Measurements from ENCODE around the gene OMP. TPM values are rescaled to one million over a fixed set of nuclear protein-coding genes. Genes with fewer than 3 reads are reported as not detected.

OMP gene
- total and polyA plus RNA-seq, 2 of the 13 experiments (the other 11 are each of a cell fraction or from before 2014, with no cell fraction given): not detected

DNA sequence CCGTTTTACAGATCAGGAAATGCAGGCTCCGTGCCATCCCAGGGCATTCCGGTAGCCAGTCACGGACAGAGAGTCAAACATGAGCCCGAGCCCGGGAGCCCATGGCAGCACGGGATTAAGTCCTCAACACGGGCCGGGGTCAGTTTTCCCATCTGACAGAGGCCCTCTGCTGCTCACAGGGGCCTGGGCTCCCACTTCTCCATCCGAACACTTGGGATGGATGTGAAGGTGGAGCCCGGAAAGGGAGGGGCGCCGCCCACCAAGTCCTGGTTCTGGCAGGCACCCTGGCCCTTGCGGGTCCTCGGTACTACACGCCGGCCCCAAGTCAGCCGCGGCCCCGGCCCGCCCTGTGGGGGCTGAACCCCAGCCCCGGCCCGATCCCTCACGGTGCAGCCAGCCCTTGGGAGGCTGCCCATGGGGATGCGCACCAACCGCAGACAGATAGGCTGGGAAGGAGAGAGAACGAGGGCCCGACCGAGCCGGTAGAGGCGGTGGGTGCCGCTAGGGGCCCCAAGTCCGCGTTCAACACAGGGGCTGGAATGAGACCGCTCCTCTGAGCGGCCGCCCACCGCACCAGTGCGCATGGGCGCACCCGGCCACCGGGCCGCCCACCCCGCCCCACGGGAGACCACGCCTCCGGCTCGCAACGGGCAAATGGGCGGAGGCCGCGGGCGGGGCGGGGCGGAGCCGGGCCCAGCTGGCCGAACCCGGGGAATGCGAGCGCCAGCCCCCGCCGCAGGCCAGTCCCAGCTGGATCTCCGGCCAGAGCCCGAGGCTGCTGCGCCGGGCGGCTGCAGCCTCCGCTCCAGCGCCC is 36.2 kb upstream of the OMP start, which contains the start of gene CAPN5 (continued):
- TF ChIP-seq ZSCAN9 (CRISPR knock-in tag; IDR thresholded peaks at IDR 0.05; ENCODE audit: borderline replicate concordance): no peak
- no peak for TF ChIP-seq LCORL (IDR thresholded peaks at IDR 0.05)
- peak; percentile 44; the same call in 1 of the 2 replicates for TF ChIP-seq LCORL (CRISPR knock-in tag; IDR thresholded peaks at IDR 0.05)
- no peak for TF ChIP-seq ZNF773 (CRISPR knock-in tag; IDR thresholded peaks at IDR 0.05; ENCODE audit: borderline replicate concordance)
- TF ChIP-seq SMYD3 (CRISPR knock-in tag; IDR thresholded peaks at IDR 0.05): peak; percentile 60; the same call in 1 of the 2 replicates
- no peak for TF ChIP-seq MAFG (CRISPR knock-in tag; IDR thresholded peaks at IDR 0.05)
- TF ChIP-seq EHMT2 (IDR thresholded peaks at IDR 0.05; ENCODE audit: borderline replicate concordance, low read depth, low read length): no peak
- peak; percentile 81; the same call in 1 of the 2 replicates for TF ChIP-seq ARNT2 (CRISPR knock-in tag; IDR thresholded peaks at IDR 0.05; ENCODE audit: low read depth)
- TF ChIP-seq NFE2L2 (IDR thresholded peaks at IDR 0.05; ENCODE audit: low read length): no peak
- no peak for TF ChIP-seq TRIM22 (IDR thresholded peaks at IDR 0.05)
- TF ChIP-seq POLR2G (IDR thresholded peaks at IDR 0.05; ENCODE audit: low read depth, low read length): peak; percentile 36; the same call in 1 of the 2 replicates
- TF ChIP-seq SP4 (CRISPR knock-in tag; IDR thresholded peaks at IDR 0.05): peak; percentile 93
- TF ChIP-seq ZBTB3 (CRISPR knock-in tag; IDR thresholded peaks at IDR 0.05; ENCODE audit: borderline replicate concordance, low read depth): 0 out of 2 replicates have a peak, but pooled peaks have one; percentile 34
- TF ChIP-seq, protein P1, sequence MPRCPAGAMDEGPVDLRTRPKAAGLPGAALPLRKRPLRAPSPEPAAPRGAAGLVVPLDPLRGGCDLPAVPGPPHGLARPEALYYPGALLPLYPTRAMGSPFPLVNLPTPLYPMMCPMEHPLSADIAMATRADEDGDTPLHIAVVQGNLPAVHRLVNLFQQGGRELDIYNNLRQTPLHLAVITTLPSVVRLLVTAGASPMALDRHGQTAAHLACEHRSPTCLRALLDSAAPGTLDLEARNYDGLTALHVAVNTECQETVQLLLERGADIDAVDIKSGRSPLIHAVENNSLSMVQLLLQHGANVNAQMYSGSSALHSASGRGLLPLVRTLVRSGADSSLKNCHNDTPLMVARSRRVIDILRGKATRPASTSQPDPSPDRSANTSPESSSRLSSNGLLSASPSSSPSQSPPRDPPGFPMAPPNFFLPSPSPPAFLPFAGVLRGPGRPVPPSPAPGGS (CRISPR knock-in tag; IDR thresholded peaks at IDR 0.05): no peak
- peak; percentile 74 for TF ChIP-seq ATF7-NPFF (CRISPR knock-in tag; IDR thresholded peaks at IDR 0.05; ENCODE audit: low read depth)
- no peak for TF ChIP-seq SP1 (IDR thresholded peaks at IDR 0.05)
- peak; percentile 37; the same call in 1 of the 2 replicates for TF ChIP-seq SP1 (CRISPR knock-in tag; IDR thresholded peaks at IDR 0.05)
- TF ChIP-seq, protein P2, sequence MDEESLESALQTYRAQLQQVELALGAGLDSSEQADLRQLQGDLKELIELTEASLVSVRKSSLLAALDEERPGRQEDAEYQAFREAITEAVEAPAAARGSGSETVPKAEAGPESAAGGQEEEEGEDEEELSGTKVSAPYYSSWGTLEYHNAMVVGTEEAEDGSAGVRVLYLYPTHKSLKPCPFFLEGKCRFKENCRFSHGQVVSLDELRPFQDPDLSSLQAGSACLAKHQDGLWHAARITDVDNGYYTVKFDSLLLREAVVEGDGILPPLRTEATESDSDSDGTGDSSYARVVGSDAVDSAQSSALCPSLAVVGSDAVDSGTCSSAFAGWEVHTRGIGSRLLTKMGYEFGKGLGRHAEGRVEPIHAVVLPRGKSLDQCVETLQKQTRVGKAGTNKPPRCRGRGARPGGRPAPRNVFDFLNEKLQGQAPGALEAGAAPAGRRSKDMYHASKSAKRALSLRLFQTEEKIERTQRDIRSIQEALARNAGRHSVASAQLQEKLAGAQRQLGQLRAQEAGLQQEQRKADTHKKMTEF (CRISPR knock-in tag; IDR thresholded peaks at IDR 0.05): peak; percentile 57; the same call in 1 of the 2 replicates
- peak; percentile 49; the same call in 1 of the 2 replicates for TF ChIP-seq MEIS2 (CRISPR knock-in tag; IDR thresholded peaks at IDR 0.05)
- TF ChIP-seq ZNF530 (CRISPR knock-in tag; IDR thresholded peaks at IDR 0.05; ENCODE audit: low read depth): no peak
- TF ChIP-seq, protein P3, sequence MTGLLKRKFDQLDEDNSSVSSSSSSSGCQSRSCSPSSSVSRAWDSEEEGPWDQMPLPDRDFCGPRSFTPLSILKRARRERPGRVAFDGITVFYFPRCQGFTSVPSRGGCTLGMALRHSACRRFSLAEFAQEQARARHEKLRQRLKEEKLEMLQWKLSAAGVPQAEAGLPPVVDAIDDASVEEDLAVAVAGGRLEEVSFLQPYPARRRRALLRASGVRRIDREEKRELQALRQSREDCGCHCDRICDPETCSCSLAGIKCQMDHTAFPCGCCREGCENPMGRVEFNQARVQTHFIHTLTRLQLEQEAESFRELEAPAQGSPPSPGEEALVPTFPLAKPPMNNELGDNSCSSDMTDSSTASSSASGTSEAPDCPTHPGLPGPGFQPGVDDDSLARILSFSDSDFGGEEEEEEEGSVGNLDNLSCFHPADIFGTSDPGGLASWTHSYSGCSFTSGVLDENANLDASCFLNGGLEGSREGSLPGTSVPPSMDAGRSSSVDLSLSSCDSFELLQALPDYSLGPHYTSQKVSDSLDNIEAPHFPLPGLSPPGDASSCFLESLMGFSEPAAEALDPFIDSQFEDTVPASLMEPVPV (CRISPR knock-in tag; IDR thresholded peaks at IDR 0.05): peak; percentile 16; the same call in 1 of the 2 replicates
- peak; percentile 55; the same call in 1 of the 2 replicates for TF ChIP-seq SNAPC2 (CRISPR knock-in tag; IDR thresholded peaks at IDR 0.05)
- TF ChIP-seq HOMEZ (CRISPR knock-in tag; IDR thresholded peaks at IDR 0.05; ENCODE audit: low read depth): no peak

Data from HepG2 (cell line).